WI38 (cell line): ENCODE data around the gene MT1M.
"Not testable (repeated sequence)": the region's sequence is repeated elsewhere in the genome, so short reads cannot be mapped to it uniquely, and the experiment has no call there.

Experiments
- H3K4me3 ChIP-seq: 2 replicates; pipeline ENCODE4 v1.5.1; 2011; ENCODE audit warnings: low read depth, mild to moderate bottlenecking, control low read depth, low read length
- CTCF ChIP-seq: IDR thresholded peaks from 2 replicates; pipeline ENCODE4 v1.5.1; 2012; ENCODE audit warnings: low read depth, mild to moderate bottlenecking, control low read depth, low read length

Gene MT1M

GRCh38 chr16:56632156-56632847 is at the start of gene MT1M:
Gene MT1M (plus strand): TSS chr16:56632659. CDS start chr16:56632732, 73 bp downstream.
- H3K4me3 ChIP-seq, result no peak within 1 kb of the TSS

GRCh38 chr16:56582911-56583310 is 49.5 kb upstream of the MT1M start:
- not testable (repeated sequence) for H3K4me3 ChIP-seq

More at GRCh38 chr16:56632156-56632847, at the start of gene MT1M:
- TF ChIP-seq CTCF, result no peak

DNA sequence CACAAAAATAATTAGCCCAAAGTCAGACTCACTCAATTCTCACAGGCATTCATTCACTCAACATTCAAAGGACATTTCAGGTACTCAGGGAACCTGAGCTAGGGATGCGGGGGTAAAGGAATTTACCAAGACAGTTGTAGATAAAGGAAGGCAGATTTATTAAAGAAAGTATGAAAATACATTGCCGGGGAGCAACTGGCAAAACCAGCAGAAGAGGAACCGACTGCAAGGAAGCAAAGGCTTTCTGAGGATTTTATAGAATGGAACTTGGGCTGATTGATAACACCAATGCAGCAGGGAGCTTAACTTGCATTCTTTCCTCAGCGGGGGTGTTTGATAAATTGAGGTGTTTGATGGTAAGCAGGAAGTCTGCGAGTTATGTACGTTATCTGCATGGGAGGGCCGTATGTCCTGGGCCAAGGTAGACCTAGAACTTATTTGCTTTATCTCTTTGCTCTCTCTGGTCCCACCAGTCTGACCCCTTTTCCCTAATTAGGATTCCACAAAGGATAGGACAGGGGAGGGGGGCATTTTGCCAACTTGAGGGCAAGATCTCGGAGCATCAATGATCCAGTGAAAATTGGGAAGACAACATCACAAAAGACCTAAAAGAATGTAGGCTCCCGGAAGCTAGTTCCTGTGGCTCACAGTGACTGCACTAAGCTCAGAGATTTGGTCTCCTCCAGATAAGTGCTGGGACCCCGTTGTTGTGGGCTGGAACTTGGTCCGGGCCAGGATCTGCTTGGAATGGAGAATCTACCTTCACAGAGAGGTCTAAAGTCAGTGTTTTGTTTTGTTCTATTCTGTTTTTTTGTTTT is 48.9 kb upstream of the MT1M start:
- no peak for TF ChIP-seq CTCF
- no peak overlapping the region for H3K4me3 ChIP-seq

DNA sequence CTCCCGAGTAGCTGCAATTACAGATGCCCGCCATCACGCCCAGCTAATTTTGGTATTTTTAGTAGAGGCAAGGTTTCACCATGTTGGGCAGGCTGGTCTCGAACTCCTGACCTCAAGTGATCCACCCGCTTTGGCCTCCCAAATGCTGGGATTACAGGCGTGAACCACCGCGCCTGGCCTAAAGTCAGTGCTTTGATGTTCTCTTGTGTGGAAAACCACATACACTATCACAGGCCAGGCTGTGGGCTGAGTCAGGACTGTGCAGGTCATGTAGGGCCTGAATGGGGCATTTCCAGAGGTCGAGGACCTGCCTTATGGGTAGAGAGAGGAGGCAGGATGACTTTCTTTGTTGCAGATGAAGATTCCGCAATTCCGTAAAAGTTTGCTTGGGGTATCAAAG is 48.2 kb upstream of the MT1M start:
- TF ChIP-seq CTCF, result no peak
- H3K4me3 ChIP-seq, result no peak overlapping the region

DNA sequence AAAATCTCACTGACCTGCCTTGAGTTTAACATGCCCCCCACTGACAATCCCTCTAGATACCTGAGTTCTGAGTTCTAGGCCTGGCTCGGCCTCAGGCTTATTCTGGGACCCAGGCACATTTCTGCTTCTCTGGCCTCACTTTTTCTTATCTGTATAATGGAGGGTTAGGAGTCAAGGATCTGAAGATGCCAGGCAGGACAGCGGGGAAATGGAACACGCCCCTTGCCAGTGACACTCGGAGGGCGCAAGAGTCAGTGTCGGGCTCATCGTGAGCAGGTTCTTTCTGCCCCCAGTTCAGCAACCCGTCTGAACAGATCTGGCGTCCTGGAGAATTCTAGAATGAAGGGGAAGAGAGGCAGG is 43.7 kb upstream of the MT1M start:
- no peak for TF ChIP-seq CTCF
- H3K4me3 ChIP-seq, result peak overlapping the region; percentile 33; the same call in 1 of the 2 replicates

GRCh38 chr16:56589141-56590039 is 43.1 kb upstream of the MT1M start, which contains the start of gene MT3:
Gene MT3 (plus strand): TSS chr16:56589528. CDS start chr16:56589591, 63 bp downstream.
- TF ChIP-seq CTCF, result no peak
- H3K4me3 ChIP-seq, result peak within 1 kb of the TSS; percentile 33

- no peak for TF ChIP-seq CTCF
- H3K4me3 ChIP-seq, result no peak overlapping the region
Observed at GRCh38 chr16:56591377-56592060, 40.9 kb upstream of the MT1M start.
